AG20443 (cell line): ENCODE results near the gene OR8K1.

ENCODE experiments used
- DNase-seq: peaks from one replicate; pipeline ENCODE4 v3.0.0; 2012; ENCODE audit warnings: low spot score, mixed read lengths

OR8K1 gene

DNA sequence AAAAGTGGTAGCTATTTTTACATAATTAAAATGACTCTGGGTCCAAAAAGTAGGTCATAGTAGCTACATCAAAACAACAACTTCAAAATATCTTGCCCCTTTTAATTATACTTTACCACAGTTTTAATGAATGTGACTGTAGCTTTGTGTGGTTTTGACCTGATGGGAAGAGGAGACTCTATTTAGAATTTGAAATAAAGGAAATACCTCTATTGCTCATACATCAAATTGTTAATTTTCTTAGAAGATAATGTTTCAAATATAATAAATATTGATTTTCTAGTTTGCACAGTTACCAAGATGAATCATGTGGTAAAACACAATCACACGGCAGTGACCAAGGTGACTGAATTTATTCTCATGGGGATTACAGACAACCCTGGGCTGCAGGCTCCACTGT is at the start of gene OR8K1:
Gene OR8K1 (plus strand): TSS at position 301 of the 400 bp plus-strand sequence. CDS start 0 bp downstream, at position 301.
- no peak for DNase-seq

DNA sequence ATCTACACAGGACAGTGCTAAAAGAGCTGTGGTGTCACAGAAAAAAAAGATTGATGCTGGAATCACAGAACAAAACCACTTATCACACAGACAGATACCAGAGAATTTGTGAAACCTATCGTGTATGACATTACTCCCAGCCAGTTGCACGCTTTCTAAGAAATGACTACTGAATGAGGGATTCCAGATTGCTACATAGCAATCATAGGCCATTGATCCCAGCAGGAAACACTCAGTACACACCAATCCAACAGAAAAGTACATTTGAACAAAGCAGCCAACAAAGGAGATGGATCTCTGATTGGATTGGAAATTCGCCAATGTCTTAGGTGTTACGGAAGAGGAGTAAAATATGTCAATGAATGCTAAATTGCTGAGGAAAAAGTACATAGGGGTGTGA is 48.9 kb upstream of the OR8K1 start:
- DNase-seq = no peak

DNA sequence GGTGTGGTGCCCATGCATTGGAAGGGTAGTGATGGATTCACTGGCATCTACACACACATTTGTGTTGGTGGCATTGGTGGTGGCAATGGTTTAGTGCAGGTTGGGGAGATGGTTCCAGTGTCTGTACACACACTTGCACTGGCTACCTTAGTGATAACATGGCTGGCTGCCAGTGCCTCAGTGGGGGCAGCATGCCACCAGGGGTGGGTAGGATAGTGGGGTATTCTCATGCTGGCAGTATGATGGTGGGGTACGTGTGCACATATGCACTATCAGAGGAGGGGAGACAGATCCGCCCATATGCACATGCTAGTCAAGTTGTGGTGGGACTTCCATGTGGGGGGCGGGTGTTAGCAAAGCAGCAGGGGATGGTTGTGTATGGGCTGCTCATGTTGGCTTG is 38.0 kb upstream of the OR8K1 start:
- peak; percentile 5 for DNase-seq

DNA sequence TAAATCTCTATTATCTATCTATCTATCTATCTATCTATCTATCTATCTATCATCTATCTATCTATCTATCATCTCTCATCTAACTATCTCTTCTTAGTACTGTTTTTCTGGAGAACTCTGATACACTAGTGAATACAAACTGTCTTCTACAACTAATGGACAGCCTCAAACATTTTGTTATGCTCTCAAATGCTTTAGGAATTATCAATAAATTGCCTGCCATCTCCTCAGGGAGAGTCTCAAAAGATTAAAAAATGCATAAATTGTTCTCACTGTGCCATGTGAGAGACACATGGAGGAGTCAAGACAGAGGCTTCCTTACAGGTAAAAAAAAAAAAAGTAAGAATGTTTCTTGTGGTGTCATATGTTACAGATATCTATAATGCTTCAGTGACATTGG is 31.0 kb upstream of the OR8K1 start, which contains the start of gene OR8K3:
Gene OR8K3 (plus strand): TSS at position 301 of the 400 bp plus-strand sequence. CDS start 3,163 bp downstream, outside the sequence.
- no peak for DNase-seq

DNA sequence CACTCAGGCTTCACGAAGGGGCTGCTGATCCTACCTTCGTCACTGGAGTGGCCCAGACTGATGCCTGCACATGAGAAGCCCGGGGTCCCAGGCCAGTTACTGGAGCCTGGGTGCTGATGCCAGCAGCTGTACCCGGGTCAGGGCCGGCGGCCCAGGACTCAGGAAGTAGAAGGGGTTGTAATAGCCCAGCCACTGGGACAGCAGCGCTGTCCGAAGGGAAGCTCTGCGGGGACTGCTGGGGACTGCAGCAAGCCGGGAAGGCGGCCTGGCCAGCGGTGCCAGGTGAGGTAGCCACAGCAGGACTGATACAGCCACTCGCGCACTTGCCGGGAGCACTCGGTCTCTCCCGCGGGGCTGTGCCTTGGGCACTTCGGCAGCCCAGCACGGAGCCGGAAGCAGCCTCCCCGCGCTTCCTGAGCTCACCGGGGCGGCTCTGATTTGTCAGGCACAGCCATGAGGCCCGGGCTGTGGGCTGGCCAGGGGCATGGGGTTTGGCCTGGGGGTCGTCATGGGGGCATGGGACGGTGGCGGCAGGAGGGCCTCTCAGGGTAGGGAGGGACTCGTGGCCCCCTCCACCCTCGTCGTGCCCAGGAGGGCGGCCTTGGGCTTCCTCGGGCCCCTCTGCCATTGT is 13.9 kb upstream of the OR8K1 start:
- no peak for DNase-seq

DNA sequence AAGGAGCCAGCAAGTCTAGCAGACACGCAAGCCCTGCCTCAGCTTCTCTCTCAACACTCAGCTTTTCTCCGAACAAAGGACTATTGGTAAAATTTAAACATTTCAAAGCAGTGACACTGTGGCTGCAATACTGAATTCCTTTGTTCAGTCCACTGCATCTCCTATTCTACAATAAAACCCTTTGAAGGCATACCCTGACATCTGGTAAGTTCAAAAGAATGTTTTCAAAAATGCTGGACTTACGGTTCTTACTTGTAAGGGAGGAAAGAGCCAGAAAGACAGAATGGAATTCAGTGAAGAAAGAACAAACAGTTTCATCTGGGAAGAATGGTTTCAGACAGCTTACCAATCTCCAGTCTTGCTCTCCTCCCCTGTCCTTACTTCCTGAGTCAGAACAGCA is 12.7 kb upstream of the OR8K1 start:
- no peak for DNase-seq

DNA sequence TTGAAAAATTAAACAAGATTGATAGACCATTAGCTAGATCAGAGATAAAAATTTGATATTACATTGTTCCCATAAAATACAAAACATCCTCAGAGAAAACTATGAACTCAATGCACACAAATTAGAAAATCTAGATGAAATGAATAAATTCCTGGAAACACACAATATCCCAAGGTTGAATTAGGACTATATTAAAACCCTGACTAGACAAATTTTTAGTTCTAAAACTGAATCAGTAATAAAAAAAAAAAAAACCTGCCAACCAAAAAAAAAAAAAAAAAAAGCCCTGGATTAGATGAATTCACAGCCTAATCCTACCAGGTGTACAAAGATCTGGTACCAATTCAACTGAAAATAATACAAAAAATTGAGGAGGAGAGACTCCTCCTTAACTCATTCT is 5.5 kb upstream of the OR8K1 start:
- no peak for DNase-seq

DNA sequence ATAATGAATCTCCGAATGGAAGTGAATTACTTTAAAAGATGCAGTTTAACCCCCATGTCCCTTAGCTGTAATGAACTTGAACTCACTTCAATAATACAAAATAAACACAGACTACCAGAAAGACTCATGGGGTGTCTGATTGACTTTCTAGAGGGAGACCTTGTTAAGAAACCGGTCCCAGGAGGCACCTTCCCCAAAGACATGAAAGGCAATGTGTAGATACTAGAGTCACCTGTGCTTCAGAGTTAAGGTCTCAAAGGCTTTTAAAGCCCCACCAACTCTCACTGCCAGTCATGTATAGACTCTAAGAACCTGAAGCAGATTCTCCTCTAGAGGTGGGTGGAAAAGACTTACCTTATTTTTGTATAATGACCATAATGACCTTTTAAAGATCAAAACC is 8.2 kb downstream of the OR8K1 start, which contains the start of gene OR8J1:
Gene OR8J1 (plus strand): TSS at position 301 of the 400 bp plus-strand sequence. CDS start 5,956 bp downstream, outside the sequence.
- DNase-seq = no peak

DNA sequence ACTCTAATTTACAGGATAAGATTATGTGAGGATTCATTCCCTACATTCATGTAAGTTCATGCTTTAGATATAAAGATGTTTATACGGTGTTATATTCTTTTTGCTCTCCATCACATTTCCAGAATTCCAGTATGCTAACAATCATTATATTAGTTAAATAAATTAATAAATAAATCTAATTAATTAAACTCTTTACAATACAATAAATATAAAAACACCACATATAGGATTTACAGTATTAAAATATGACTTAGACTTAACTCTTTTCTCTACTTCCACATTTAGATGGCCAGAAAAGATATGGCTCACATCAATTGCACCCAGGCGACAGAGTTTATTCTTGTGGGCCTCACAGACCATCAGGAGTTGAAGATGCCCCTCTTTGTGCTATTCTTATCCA is 29.5 kb downstream of the OR8K1 start, which contains the start of gene OR8U1:
Gene OR8U1 (plus strand): TSS at position 301 of the 400 bp plus-strand sequence. CDS start 0 bp downstream, at position 301.
- no peak for DNase-seq

DNA sequence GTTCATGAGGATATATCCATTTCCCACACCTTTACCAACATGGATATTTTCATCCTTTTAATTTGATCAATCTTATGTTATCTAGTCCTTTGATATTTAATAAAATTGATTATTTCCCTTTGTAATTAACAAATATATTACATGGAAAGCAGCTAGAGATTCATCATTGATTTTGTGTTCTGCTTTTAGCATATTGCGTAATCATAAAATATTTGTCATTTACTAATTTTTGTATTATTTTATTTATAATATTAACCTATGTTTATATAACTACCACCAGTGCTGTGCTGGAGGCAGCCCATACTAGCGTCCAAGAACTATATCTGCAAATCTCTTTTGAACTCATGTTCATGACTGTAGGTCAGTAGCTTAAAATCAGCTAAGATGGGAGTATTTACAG is 34.3 kb downstream of the OR8K1 start:
- DNase-seq = no peak

DNA sequence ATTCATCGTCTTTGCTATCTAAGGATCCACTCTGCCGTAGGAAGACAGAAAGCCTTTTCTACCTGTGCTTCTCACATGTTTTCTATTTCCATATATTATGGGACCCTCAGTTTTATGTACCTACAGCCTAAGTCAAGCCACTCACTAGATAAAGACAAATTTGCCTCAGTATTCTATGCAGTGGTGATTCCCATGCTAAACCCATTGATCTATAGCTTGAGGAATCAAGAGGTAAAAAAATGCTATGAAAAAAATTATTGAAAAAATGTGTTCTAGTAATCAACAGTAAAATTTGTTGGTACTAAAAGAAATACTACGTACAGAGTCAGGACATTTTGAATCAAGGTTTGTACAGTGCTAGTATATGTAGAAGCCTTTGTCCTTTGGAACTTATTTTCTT is 48.5 kb downstream of the OR8K1 start:
- DNase-seq = no peak

DNA sequence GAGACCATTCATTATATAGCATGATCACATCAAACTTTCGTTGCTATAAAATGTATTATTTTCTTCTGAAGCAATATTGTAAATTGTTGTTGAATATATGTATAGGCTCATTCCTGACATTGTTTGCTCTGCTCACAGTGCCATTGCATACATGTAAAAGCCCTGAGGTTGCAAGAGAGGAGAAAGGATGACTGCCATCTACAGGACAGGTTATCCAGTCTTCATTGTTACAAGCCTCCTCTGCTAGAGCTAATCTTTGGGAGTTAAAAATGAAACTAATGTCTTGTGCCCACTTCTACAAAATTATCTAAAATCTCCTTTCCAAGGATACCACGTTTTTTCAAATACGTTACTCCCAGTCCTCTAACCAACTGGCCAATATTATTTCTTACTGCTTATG is 50.2 kb downstream of the OR8K1 start:
- no peak for DNase-seq
